NT2/D1 (cell line): Measurements from ENCODE around the gene PLEKHA3.

Experiments
- YY1 ChIP-seq: IDR thresholded peaks from 2 replicates; pipeline ENCODE4 v1.6.1; 2011; ENCODE audit not compliant: insufficient read length, insufficient read depth
- ZNF274 ChIP-seq: IDR thresholded peaks from 2 replicates; pipeline ENCODE4 v1.6.1; 2011; ENCODE audit warnings: mild to moderate bottlenecking, low read depth, low read length

DNA sequence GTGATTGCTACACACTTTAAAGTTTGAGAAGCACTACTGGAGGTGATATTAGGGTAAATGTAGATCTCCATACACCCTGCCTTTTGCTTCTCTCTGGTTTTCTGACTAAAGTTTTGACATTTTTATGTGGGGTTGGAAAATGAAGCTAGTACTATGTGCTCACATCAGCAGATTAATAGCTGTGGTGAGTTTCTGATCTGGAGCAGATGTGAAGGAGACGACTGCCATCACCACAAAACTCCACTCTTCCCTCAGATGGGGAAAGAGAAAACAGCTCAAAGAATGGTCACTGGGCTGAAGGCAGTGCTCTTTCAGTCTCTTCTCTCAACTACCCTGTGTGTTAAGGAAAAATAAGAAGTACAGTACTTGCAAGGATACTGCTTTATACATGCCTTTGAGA is 37.2 kb downstream of the PLEKHA3 start:
- TF ChIP-seq YY1 = no peak
- no peak for TF ChIP-seq ZNF274
